Tibial artery (tissue), 4 donors: Measurements from ENCODE around the gene CSNK1G3.

ENCODE experiments used
- DNase-seq, 2 donors: peaks; one replicate each; pipeline ENCODE4 v3.0.0-alpha.2; 2019
- H3K27ac ChIP-seq, 2 donors: fragments of 200-600 bp; sonication (generic) in 1 of 2; 1 replicate in 1 of 2; 2 replicates in 1 of 2; pipeline ENCODE4 v1.5.1; 2018 to 2019; ENCODE audit warnings: mild to moderate bottlenecking in 1 of 2
- H3K27me3 ChIP-seq, 2 donors: fragments of 200-600 bp; sonication (generic) in 1 of 2; one replicate each; pipeline versions ENCODE4 v1.5.1 to v1.6.0; 2016 to 2019
- H3K36me3 ChIP-seq, 3 donors: fragments of 200-600 bp; sonication (generic) in 2 of 3; one replicate each; pipeline ENCODE4 v1.5.1; 2016 to 2019; ENCODE audit warnings: mild to moderate bottlenecking in 2 of 3
- H3K4me1 ChIP-seq, 4 donors: fragments of 200-600 bp; sonication (generic) in 2 of 4; 1 replicate in 3 of 4; 2 replicates in 1 of 4; pipeline ENCODE4 v1.5.1; 2016 to 2019
- H3K4me3 ChIP-seq, 2 donors: fragments of 200-600 bp; sonication (generic) in 1 of 2; 1 replicate in 1 of 2; 2 replicates in 1 of 2; pipeline ENCODE4 v1.5.1; 2018 to 2019; ENCODE audit warnings: mild to moderate bottlenecking in 2 of 2
- H3K9me3 ChIP-seq, 3 donors: fragments of 200-600 bp; sonication (generic) in 1 of 3; one replicate each; pipeline ENCODE4 v1.5.1; 2016 to 2019
- intact Hi-C: fragments of 100-400 bp; cut with DNase I; formaldehyde crosslinking; loops from one replicate; pipeline ENCODE4 v1.15.0; 2023; ENCODE audit warnings: low total_unique reads
- TF ChIP-seq, protein P1 (sequence below), 2 experiments: fragments of 200-600 bp in 1 of 2; fragments of 450-650 bp in 1 of 2; IDR thresholded peaks; one replicate each; pipeline ENCODE4 v1.5.1; 2017 to 2019; ENCODE audit warnings: antibody characterized with exemption in 2 of 2, mild to moderate bottlenecking in 1 of 2, moderate library complexity in 1 of 2

The CSNK1G3 gene

DNA sequence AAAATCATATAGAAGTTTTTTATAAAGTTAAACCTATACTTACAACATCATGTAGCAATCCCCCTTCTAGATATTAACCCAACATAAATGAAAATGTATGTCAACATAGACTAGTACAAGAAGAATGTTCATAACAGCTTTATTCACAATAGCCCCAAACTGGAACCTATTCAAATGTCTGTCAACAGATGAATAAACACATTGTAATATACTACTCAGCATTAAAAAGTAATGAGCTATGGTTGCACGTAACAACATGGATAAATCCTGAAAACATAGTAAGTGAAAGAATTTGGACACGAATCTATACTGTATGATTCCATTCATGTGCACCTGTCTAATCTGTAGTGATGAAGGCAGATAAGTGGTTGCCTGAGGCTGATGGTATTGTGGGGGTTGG lies 73.9 kb downstream of the CSNK1G3 start:
- DNase-seq, result no peak
- no peaks in the 10 kb centered on the region for H3K9me3 ChIP-seq
- intact Hi-C loops, result no loop called here
- H3K4me3 ChIP-seq, result no peak overlapping the region
- peaks cover 0 to 3% (median 0%) of the 10 kb centered on the region in 4 donors for H3K4me1 ChIP-seq
- H3K27ac ChIP-seq, result no peak overlapping the region
- H3K36me3 ChIP-seq, result peaks cover 0 to 6% (median 4%) of the 10 kb centered on the region in 3 donors
- H3K27me3 ChIP-seq, result no peaks in the 10 kb centered on the region
- TF ChIP-seq, protein P1, sequence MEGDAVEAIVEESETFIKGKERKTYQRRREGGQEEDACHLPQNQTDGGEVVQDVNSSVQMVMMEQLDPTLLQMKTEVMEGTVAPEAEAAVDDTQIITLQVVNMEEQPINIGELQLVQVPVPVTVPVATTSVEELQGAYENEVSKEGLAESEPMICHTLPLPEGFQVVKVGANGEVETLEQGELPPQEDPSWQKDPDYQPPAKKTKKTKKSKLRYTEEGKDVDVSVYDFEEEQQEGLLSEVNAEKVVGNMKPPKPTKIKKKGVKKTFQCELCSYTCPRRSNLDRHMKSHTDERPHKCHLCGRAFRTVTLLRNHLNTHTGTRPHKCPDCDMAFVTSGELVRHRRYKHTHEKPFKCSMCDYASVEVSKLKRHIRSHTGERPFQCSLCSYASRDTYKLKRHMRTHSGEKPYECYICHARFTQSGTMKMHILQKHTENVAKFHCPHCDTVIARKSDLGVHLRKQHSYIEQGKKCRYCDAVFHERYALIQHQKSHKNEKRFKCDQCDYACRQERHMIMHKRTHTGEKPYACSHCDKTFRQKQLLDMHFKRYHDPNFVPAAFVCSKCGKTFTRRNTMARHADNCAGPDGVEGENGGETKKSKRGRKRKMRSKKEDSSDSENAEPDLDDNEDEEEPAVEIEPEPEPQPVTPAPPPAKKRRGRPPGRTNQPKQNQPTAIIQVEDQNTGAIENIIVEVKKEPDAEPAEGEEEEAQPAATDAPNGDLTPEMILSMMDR (IDR thresholded peaks at IDR 0.05), result no peak

DNA sequence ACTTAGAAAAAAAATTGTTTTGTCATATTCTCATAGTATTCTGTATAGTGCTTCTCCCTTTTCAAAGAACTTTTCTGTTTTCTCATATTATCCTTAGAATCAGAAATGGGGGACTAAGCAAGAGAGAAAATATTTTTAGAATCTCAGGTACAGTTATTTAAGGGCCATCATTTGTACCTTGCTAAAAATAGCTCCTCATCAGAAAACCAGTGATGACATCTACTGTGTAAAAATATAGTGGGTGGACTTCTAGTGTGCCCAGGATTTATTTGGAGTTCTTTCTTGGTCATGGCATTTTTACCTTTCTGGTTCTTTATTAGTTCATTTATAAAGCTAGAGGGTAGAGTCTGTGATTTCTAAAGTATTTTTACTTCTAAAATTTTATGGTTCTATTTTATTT lies 82.5 kb downstream of the CSNK1G3 start:
- no peak overlapping the region for H3K27ac ChIP-seq
- TF ChIP-seq, protein P1 (IDR thresholded peaks at IDR 0.05), result no peak
- intact Hi-C loops, result no loop called here
- no peaks in the 10 kb centered on the region for H3K27me3 ChIP-seq
- no peak overlapping the region for H3K4me3 ChIP-seq
- DNase-seq, result no peak
- no peaks in the 10 kb centered on the region for H3K4me1 ChIP-seq
- H3K36me3 ChIP-seq, result peaks cover 0 to 18% (median 18%) of the 10 kb centered on the region in 3 donors
- H3K9me3 ChIP-seq, result no peaks in the 10 kb centered on the region

DNA sequence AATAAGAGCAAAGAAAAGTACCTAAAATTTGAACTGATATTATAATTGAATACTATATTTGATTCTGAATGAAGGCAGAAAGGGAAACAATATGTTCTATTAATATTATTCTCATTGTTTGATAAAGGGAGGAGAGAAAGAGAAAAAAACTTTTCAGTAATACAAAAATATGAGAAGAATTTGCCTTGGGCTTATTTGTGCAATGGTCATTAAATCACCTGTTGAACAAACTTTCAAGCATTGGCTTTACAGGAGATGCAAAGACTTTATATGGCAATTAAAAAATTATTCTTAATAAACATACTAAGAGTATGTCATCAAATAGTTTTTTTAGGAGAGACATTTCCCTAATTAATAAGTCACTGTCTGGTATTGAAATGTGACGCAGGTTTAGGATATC lies 85.0 kb downstream of the CSNK1G3 start:
- no peak overlapping the region for H3K27ac ChIP-seq
- TF ChIP-seq, protein P1 (IDR thresholded peaks at IDR 0.05), result no peak
- intact Hi-C loops, result no loop called here
- no peaks in the 10 kb centered on the region for H3K4me1 ChIP-seq
- H3K4me3 ChIP-seq, result no peak overlapping the region
- DNase-seq, result no peak
- H3K36me3 ChIP-seq, result peaks cover 0 to 9% (median 9%) of the 10 kb centered on the region in 3 donors
- no peaks in the 10 kb centered on the region for H3K27me3 ChIP-seq
- no peaks in the 10 kb centered on the region for H3K9me3 ChIP-seq

GRCh38 chr5:123598028-123598689 lies 86.2 kb downstream of the CSNK1G3 start:
- Histone ChIP-seq H3K27me3 (no peaks in the 10 kb centered on the region), H3K9me3 (no peaks in the 10 kb centered on the region), H3K27ac (no peak overlapping the region), H3K36me3 (peaks cover 0 to 5% (median 4%) of the 10 kb centered on the region in 3 donors), H3K4me3 (no peak overlapping the region), H3K4me1 (no peaks in the 10 kb centered on the region)
- TF ChIP-seq, protein P1 (IDR thresholded peaks at IDR 0.05), result no peak
- DNase-seq, result no peak
- intact Hi-C loops, result no loop called here

DNA sequence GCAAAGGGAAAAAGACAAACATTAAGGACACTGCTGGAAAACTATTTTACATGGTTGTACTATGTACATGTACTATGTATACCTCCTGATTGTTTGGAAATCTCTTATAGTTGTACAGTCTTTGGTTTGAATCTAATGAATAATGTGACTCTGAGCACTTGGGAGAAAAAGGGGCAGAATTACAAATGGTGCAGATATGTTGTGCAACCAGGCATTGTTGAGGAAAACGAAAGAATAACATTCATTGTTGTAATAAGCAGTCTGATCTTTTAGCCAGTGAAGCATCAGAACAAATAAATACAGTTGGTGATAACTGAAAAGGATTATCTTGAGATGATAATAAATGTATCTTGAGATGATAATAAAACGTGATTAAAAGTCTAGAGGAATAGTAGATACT lies 87.2 kb downstream of the CSNK1G3 start:
- intact Hi-C loops, result no loop called here
- Histone ChIP-seq H3K36me3 (peaks cover 0 to 5% (median 4%) of the 10 kb centered on the region in 3 donors), H3K27me3 (no peaks in the 10 kb centered on the region), H3K4me1 (no peaks in the 10 kb centered on the region), H3K4me3 (no peak overlapping the region), H3K9me3 (no peaks in the 10 kb centered on the region), H3K27ac (no peak overlapping the region)
- TF ChIP-seq, protein P1 (IDR thresholded peaks at IDR 0.05), result no peak
- no peak for DNase-seq
